Measurements from ENCODE around the gene HPN.
"Not testable (repeated sequence)": the region's sequence is repeated elsewhere in the genome, so short reads cannot be mapped to it uniquely, and the experiment has no call there.

Gene HPN

DNA sequence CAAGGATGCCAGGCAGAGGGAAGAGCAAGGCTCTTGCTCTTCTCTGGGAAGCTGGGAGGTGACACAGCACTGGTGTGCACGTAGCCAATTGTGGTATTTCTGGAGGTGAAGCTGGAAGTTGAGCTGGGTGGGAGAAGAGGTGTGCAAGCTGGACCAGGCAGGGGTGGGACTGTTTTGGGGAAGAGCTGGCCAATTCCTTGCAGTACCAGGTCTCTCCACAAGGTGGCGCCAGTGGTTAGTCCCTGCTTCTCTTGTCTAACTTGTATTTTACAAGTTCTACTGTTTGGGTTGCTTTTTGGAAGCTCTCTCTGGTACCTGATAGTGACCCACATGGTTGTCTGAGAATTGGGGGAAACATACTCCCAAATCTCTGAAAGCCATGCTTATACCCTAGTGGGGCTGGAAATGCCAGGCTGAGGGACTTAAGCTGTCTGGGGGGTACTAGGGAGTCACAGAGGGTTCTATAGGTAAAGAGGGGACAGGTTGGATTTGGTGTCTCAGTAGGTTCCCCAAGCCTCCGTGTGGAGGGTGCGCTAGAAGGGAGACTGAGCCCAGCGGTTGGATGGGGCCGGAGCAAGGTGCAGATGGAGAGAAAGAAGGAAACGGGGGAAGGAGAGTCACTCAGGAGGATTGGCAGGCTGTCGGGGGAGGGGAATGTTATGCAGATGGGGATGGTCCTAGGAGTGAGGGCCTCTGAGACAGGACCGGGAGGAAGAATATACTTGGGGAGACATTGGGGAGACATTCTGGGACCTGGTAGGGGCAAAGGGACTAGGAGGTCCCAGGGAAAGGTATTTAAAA lies 3.0 kb downstream of the HPN start:
- DNase-seq = peak in 2 of 3 experiments; percentile 33 to 62

- DNase-seq = no peak
Measured at GRCh38 chr19:35045667-35046300, 4.3 kb downstream of the HPN start.

DNA sequence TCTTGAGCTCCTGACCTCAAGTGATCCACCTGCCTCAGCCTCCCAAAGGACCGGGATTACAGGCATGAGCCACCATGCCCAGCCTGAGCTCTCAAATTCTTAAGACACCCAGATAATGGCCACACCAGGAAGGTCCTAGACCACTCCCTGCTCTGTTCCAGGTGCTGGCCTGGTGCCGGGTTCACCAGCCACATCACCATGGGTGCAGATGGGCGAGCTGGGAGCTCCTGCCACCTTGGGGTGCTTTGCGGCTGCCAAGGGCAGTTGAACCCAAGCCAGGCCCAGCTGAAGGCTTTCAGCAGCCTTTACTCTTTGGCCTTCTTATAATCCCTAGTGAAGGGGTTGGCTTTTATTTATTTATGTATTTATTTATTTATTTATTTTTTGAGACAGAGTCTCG lies 4.9 kb downstream of the HPN start:
- DNase-seq = no peak

DNA sequence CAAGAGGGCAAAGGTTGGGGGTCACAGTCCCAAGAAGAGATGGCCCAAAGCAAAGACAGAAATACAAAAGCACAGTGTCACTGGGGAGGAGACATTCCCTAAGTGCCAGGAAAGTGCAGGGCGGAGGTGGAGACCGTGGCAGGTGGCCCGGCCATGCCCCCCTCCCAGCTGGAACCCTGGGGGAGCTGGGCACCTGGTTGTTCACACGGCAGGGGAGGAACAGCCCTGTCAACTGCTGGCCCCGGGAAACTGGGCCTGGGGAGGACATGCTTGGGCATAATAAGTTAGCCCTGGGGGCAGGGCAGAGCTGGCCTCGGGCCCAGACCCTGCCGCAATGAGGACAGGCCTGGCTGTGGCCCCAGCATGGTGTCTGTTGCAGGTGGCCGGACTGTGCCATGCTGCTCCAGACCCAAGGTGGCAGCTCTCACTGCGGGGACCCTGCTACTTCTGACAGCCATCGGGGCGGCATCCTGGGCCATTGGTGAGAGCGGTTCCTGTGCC lies 7.4 kb downstream of the HPN start:
- peak in 2 of 3 experiments; percentile 80 to 92 for DNase-seq

DNA sequence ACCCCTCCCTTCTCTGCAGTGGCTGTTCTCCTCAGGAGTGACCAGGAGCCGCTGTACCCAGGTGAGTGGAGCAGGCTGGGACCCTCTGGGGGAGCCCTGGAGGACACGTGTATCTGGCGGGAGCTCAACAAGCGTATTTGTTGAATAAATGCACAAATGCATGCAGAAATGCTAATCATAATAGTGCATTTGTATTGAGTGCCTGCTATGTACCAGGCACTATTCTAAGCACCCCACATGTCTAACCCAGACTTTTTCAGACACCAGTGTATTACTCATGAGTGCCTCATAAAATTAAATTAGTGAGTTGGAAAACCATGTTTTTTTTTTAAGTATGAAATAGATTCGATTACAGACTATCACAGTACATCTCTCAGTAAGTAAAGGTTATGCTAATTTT lies 7.9 kb downstream of the HPN start:
- DNase-seq = no peak

GRCh38 chr19:35050662-35051061 lies 9.1 kb downstream of the HPN start:
- DNase-seq = not testable (repeated sequence)

DNA sequence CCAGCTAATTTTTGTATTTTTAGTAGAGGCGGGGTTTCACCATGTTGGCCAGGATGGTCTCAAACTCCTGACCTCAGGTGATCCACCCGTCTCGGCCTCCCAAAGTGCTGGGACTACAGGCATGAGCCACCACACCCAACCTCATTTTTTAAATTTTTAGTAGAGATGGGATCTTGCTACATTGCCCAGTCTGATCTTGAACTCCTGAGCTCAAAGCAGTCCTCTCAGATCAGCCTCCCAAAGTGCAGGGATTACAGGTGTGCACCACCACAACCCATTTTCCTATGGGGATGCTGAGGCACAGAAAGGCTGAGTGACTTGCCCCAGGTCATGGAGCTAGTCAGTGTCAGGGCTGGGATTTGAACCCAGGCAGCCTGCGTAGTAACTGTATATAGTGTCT lies 9.7 kb downstream of the HPN start:
- DNase-seq = not testable (repeated sequence)

DNA sequence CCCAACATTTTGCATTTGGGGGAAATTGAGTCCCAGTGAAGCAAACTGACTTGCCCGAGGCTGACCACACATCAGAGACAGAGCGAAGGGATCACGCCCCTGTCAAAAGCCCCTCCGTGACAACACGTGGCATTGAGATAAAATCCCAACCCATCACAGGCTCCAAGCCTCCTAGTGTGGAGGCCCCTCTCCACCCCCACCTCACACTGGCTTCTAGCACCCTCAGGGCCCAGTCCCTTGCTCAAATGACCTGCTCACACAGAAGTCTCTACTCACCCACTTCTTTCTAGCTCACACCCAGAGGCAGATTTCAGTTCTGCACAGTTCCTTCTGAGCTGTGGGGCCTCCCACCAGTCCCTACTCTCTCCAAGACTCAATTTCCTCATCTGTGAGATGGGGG lies 10.3 kb downstream of the HPN start:
- no peak for DNase-seq

- no peak for DNase-seq
Measured at GRCh38 chr19:35052599-35053190, 11.2 kb downstream of the HPN start.

DNA sequence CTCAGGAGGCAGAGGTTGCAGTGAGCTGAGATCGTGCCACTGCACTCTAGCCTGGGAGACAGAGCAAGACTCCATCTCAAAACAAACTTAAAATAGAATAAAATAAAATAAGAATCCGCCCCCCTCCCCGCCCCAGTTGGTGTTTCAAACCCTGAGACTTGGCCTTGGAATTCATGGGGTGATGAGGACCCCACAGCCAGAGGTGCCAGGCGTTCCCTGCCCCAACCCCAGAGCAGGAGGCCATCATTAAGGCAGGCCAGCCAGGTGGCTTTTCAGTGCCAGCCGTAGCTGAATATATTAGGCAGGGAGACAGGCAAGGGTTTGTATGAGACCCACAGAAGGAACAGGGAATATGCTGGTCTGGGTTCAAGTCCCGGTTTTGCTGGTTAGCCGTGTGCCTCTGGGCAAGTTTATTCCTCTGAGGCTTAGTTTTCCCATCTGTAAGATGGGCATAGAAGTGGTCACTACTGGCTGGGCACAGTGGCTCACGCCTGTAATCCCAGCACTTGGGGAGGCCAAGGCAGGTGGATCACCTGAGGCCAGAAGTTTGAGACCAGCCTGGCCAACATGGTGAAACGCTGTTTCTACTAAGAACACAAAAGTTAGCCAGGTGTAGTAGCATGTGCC lies 12.3 kb downstream of the HPN start:
- no peak for DNase-seq

GRCh38 chr19:35054626-35055025 lies 13.1 kb downstream of the HPN start:
- no peak for DNase-seq

GRCh38 chr19:35055715-35056179 lies 14.2 kb downstream of the HPN start:
- peak in 2 of 3 experiments; percentile 49 to 73 for DNase-seq

DNA sequence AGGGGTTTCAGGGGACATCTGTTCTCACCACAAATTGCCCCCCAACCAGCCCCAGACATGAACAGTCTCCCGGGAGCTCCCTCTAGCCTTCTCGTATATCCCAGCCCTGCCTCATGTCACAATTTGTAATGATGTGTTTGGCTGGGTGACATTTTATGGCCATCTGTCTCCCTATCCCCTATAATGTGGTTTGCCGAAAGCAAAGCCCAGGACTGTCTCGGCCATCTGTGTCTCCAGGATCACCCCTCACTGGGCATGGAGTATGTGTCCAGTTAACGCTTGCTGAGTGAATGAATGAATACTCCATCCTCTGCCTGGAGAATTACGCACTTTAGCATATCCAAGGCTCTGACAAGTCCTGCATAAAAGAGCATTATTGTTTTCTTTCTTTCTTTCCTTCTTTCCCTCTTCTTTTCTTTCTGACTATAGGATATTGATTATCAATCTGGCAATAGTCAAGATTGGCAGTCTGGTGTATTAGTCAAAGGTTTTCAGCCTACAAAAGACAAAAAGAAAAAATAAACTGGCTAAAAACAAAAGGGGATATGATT lies 15.1 kb downstream of the HPN start:
- DNase-seq = no peak

GRCh38 chr19:35058370-35058769 lies 16.8 kb downstream of the HPN start:
- no peak for DNase-seq

DNA sequence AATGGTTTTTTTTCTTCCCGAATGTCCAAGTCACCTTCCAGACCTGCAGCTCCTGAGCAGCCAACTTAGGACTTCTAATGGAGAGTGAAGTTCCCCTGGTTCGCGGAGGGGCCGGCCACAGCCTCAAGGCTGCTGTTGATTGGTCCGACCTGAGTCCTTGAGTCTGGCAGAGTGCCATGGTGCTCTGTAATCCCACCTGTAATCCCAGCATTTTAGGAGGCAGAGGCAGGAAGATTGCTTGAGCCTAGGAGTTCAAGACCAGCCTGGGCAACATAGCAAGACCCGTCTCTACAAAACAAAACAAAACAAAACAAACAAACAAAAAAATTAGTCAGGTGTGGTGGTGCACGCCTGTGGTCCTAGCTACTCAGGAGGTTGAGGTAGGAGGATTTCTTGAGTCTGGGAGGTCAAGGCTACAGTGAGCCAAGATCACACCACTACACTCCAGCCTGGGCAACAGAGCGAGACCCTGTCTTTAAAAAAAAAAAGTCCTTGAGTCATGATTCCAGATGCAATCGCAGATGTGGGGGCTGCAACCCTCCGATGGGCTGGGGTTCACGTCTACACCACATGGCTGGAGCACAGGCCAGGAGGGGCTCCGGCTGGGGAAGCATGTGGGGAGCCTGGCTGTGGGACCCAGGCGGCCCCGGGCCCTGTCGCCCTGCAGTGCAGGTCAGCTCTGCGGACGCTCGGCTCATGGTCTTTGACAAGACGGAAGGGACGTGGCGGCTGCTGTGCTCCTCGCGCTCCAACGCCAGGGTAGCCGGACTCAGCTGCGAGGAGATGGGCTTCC lies 17.7 kb downstream of the HPN start:
- DNase-seq = no peak

DNA sequence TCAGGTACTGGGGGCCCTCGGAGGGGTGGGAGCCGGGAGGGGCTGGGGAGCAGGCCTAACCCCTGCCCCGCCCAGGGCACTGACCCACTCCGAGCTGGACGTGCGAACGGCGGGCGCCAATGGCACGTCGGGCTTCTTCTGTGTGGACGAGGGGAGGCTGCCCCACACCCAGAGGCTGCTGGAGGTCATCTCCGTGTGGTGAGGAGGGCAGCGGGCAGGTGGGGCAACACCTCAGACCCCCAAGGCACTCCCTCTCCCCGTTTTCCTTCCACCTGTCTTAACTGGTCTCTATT lies 18.2 kb downstream of the HPN start:
- no peak for DNase-seq

- DNase-seq = no peak
Measured at GRCh38 chr19:35060160-35060855, 18.8 kb downstream of the HPN start.

DNA sequence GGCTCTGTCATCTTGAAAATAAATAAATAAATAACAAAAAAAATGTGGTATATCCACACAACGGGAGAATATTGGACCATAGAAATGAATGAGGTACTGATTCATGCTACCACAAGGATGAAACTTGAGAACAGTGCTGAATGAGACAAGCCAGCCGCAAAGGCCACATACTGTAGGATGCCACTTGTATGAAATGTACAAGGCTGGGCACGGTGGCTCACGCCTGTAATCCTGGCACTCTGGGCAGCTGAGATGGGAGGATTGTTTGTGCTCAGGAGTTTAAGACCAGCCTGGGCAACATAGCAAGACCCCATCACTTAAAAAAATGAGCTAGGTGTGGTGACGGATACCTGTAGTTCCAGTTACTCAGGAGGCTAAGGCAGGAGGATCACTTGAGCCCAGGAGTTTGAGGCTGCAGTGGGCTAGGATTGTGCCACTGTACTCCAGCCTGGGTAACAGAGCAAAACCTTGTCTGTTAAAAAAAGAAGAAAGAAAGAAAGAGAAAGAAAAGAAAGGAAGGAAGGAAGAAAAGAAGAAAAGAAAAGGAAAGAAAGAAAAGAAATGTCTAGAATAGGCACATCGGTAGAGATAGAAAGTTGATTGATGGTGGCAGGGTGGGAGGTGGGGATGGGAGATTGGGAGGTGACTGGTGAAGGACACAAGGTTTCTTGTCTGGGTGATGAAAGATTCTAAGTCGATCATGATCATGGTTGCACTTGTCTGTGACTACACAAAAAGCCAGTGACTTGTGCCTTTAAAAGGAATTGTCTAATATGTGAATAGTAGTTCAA lies 20.3 kb downstream of the HPN start:
- no peak for DNase-seq

DNA sequence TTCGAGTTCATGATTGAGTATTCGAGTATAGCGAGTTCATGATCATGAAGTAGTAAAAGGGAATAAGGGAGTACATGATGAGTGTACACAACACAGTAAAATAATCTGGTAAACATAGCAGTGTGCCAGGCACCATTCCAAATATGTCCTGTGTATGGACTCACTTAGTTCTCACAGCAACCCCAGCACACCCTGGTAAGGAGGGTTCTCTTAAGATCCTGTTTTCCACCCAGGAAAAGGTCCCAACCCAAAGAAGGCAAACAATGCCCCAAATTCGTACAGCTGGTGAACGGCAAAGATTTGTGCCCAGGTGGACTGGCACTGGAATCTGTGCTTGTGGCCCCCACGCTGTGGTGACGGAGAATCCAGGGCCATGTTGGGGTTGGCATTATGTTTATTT lies 21.4 kb downstream of the HPN start:
- DNase-seq = no peak

GRCh38 chr19:35063940-35064818 lies 22.7 kb downstream of the HPN start:
- DNase-seq = no peak

Data from NCI-H1417 (cell line).